ENCODE results near the gene EAF1.
"Not testable (repeated sequence)": the region's sequence is repeated elsewhere in the genome, so short reads cannot be mapped to it uniquely, and the experiment has no call there.

The EAF1 gene

GRCh38 chr3:15409239-15409638 is 18.2 kb upstream of the EAF1 start:
- DNase-seq: no peak

GRCh38 chr3:15409774-15410173 is 17.6 kb upstream of the EAF1 start:
- no peak for DNase-seq

GRCh38 chr3:15410966-15411365 is 16.4 kb upstream of the EAF1 start:
- DNase-seq: not testable (repeated sequence)

- DNase-seq: no peak
Observed at GRCh38 chr3:15420871-15421270, 6.5 kb upstream of the EAF1 start.

- DNase-seq: no peak
Observed at GRCh38 chr3:15426579-15427118, 749 bp upstream of the EAF1 start.

GRCh38 chr3:15427981-15428380 is 583 bp downstream of the EAF1 start:
- no peak for DNase-seq

GRCh38 chr3:15428539-15428938 is 1.1 kb downstream of the EAF1 start:
- no peak for DNase-seq

- no peak for DNase-seq
Observed at GRCh38 chr3:15429080-15429479, 1.7 kb downstream of the EAF1 start.

GRCh38 chr3:15430624-15431023 is 3.2 kb downstream of the EAF1 start:
- DNase-seq: no peak

GRCh38 chr3:15431256-15431837 is 3.9 kb downstream of the EAF1 start:
- no peak for DNase-seq

- no peak for DNase-seq
Observed at GRCh38 chr3:15433531-15433930, 6.1 kb downstream of the EAF1 start.

GRCh38 chr3:15434756-15435155 is 7.4 kb downstream of the EAF1 start:
- DNase-seq: no peak

GRCh38 chr3:15436246-15436645 is 8.8 kb downstream of the EAF1 start:
- DNase-seq: no peak

GRCh38 chr3:15438983-15439382 is 11.6 kb downstream of the EAF1 start:
- DNase-seq: no peak

GRCh38 chr3:15439476-15439875 is 12.1 kb downstream of the EAF1 start:
- no peak for DNase-seq

- DNase-seq: no peak
Observed at GRCh38 chr3:15440891-15441290, 13.5 kb downstream of the EAF1 start.

GRCh38 chr3:15443826-15444524 is 16.6 kb downstream of the EAF1 start:
- DNase-seq: no peak

- no peak for DNase-seq
Observed at GRCh38 chr3:15449489-15450224, 22.3 kb downstream of the EAF1 start.

- no peak for DNase-seq
Observed at GRCh38 chr3:15450438-15451215, 23.2 kb downstream of the EAF1 start.

GRCh38 chr3:15451216-15452113 is 24.1 kb downstream of the EAF1 start:
- DNase-seq: no peak

- no peak for DNase-seq
Observed at GRCh38 chr3:15452156-15452555, 24.8 kb downstream of the EAF1 start.

- no peak for DNase-seq
Observed at GRCh38 chr3:15452961-15453360, 25.6 kb downstream of the EAF1 start.
